Measurements from ENCODE around the gene LCMT1. TPM values are rescaled to one million over a fixed set of nuclear protein-coding genes. Genes with fewer than 3 reads are reported as not detected.

The LCMT1 gene
- total RNA-seq, 1 experiment from 2014 or later = 67.1 TPM

- Histone ChIP-seq H3K9me2 (ENCODE audit: insufficient read depth) (no peaks in the 10 kb centered on the region), H3K27ac (no peak overlapping the region), H3K4me3 (no peak overlapping the region), H3K4me1 (replicated peaks; ENCODE audit: insufficient read depth) (no peaks in the 10 kb centered on the region), H4K20me1 (ENCODE audit: insufficient read depth) (no peaks in the 10 kb centered on the region), H3K4me2 (no peak overlapping the region), H3K79me2 (ENCODE audit: low read depth) (no peaks in the 10 kb centered on the region), H3K9me3 (ENCODE audit: insufficient read depth, low read depth) (no peaks in the 10 kb centered on the region), H3K36me3 (ENCODE audit: low read depth) (no peaks in the 10 kb centered on the region), H3F3A (ENCODE audit: insufficient read depth, low read depth) (no peaks in the 10 kb centered on the region), H3K27me3 (ENCODE audit: insufficient read depth, low read depth) (no peaks in the 10 kb centered on the region), H2AFZ (no peak overlapping the region)
- TF ChIP-seq EZH2 (IDR thresholded peaks at IDR 0.05; ENCODE audit: low read depth) (no peak), CTCF (conservative IDR thresholded peaks at IDR 0.05) (0 out of 2 replicates have a peak, but pooled peaks have one; percentile 42)
- no TSS peak for BruUV-seq (replicated peaks)
- CTCF ChIA-PET = no interaction called here
- intact Hi-C loops (cut with micrococcal nuclease; ENCODE audit: unreplicated experiment) = no loop called here
- POLR2A ChIA-PET (ENCODE audit: unreplicated experiment) = interaction anchor here (0.7 kb wide), 1 partner anchor 618 kb away, joined by 5 read pairs; no protein-coding TSS in a partner anchor
- peak in 1 of 2 experiments; percentile 41 for DNase-seq
These were observed 23.8 kb downstream of the LCMT1 start for GRCh38 chr16:25135254-25135878.

GRCh38 chr16:25138130-25138529, 26.6 kb downstream of the LCMT1 start:
- POLR2A ChIA-PET (ENCODE audit: unreplicated experiment) = no interaction called here
- CTCF ChIA-PET = interaction anchor here (0.9 kb wide), 1 partner anchor 87 kb away, joined by 4 read pairs; no protein-coding TSS in a partner anchor
- Histone ChIP-seq H3K36me3 (ENCODE audit: low read depth) (0 out of 2 replicates have a peak, but pooled peaks cover 2% of the 10 kb centered on the region), H3K4me3 (no peak overlapping the region), H3K79me2 (ENCODE audit: low read depth) (no peaks in the 10 kb centered on the region), H3F3A (ENCODE audit: insufficient read depth, low read depth) (no peaks in the 10 kb centered on the region), H3K27ac (no peak overlapping the region), H3K4me2 (no peak overlapping the region), H2AFZ (no peak overlapping the region), H3K27me3 (ENCODE audit: insufficient read depth, low read depth) (no peaks in the 10 kb centered on the region), H3K9me3 (ENCODE audit: insufficient read depth, low read depth) (no peaks in the 10 kb centered on the region), H3K4me1 (replicated peaks; ENCODE audit: insufficient read depth) (no peaks in the 10 kb centered on the region), H3K9me2 (ENCODE audit: insufficient read depth) (no peaks in the 10 kb centered on the region), H4K20me1 (ENCODE audit: insufficient read depth) (no peaks in the 10 kb centered on the region)
- DNase-seq = no peak
- no TSS peak for BruUV-seq (replicated peaks)
- intact Hi-C loops (cut with micrococcal nuclease; ENCODE audit: unreplicated experiment) = no loop called here
- TF ChIP-seq CTCF (conservative IDR thresholded peaks at IDR 0.05) (no peak), EZH2 (IDR thresholded peaks at IDR 0.05; ENCODE audit: low read depth) (no peak)

GRCh38 chr16:25140459-25140858, 28.9 kb downstream of the LCMT1 start:
- Histone ChIP-seq H3K27ac (no peak overlapping the region), H3K4me3 (no peak overlapping the region), H3K79me2 (ENCODE audit: low read depth) (no peaks in the 10 kb centered on the region), H3K4me1 (replicated peaks; ENCODE audit: insufficient read depth) (no peaks in the 10 kb centered on the region), H3K27me3 (ENCODE audit: insufficient read depth, low read depth) (no peaks in the 10 kb centered on the region), H3K4me2 (no peak overlapping the region), H3K9me2 (ENCODE audit: insufficient read depth) (no peaks in the 10 kb centered on the region), H2AFZ (no peak overlapping the region), H3K36me3 (ENCODE audit: low read depth) (0 out of 2 replicates have a peak, but pooled peaks cover 2% of the 10 kb centered on the region), H3F3A (ENCODE audit: insufficient read depth, low read depth) (no peaks in the 10 kb centered on the region), H4K20me1 (ENCODE audit: insufficient read depth) (no peaks in the 10 kb centered on the region), H3K9me3 (ENCODE audit: insufficient read depth, low read depth) (no peaks in the 10 kb centered on the region)
- intact Hi-C loops (cut with micrococcal nuclease; ENCODE audit: unreplicated experiment) = no loop called here
- TF ChIP-seq CTCF (conservative IDR thresholded peaks at IDR 0.05) (no peak), EZH2 (IDR thresholded peaks at IDR 0.05; ENCODE audit: low read depth) (no peak)
- no TSS peak for BruUV-seq (replicated peaks)
- ChIA-PET POLR2A (ENCODE audit: unreplicated experiment) (interaction anchor here (0.6 kb wide), 1 partner anchor 1503 kb away, joined by 3 read pairs; no protein-coding TSS in a partner anchor), CTCF (no interaction called here)
- DNase-seq = no peak

Measured in PC-9 (cell line).